ENCODE measurements around the gene UNC119B.

GRCh38 chr12:120749256-120749655 lies 39.0 kb downstream of the UNC119B start:
- TF ChIP-seq CTCF (IDR thresholded peaks at IDR 0.05): no peak
- no peak for TF ChIP-seq POLR2AphosphoS5 (IDR thresholded peaks at IDR 0.05)
- TF ChIP-seq POLR2A (IDR thresholded peaks at IDR 0.05): no peak
